ENCODE measurements around the gene TARDBP.

- no peak for TF ChIP-seq POLR2AphosphoS5 (IDR thresholded peaks at IDR 0.05; ENCODE audit: low read depth, low read length)
- TF ChIP-seq POLR2A (IDR thresholded peaks at IDR 0.05; ENCODE audit: low read depth, low read length): no peak
- no peak for TF ChIP-seq TAF1 (IDR thresholded peaks at IDR 0.05; ENCODE audit: borderline replicate concordance, low read depth, low read length)
Observed at GRCh38 chr1:10996100-10996499, 16.4 kb upstream of the TARDBP start.

Data from GM12892 (cell line).